CD4-positive, alpha-beta T cell treated with Interleukin-1 beta for 1 hour (primary cell): ENCODE measurements around the gene GLRX5.

ENCODE experiments used
- DNase-seq, 2 donors: peaks; one replicate each; pipeline ENCODE4 v3.0.0-alpha.2; 2020 to 2022

GLRX5 gene

DNA sequence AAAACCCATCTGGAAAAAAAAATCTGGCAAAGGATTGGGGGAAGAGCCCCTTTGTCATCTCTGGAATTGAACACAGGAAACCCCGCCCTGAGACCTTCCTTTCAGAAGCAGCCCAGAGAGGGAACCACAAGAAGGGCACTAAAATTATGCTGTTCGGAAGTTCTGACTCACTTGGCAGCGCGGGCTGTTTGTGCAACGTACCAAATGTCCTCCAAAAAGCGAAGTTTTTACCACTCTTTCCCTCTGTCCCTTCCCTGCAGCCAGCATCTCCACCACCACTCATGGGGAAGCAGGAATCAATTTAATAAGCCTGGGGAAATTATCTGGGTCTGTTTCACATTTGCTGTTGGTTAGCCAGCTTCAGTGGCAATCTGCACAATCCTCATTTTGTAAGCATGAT, 15.2 kb upstream of the GLRX5 start:
- peak; percentile 67 to 69 for DNase-seq

DNA sequence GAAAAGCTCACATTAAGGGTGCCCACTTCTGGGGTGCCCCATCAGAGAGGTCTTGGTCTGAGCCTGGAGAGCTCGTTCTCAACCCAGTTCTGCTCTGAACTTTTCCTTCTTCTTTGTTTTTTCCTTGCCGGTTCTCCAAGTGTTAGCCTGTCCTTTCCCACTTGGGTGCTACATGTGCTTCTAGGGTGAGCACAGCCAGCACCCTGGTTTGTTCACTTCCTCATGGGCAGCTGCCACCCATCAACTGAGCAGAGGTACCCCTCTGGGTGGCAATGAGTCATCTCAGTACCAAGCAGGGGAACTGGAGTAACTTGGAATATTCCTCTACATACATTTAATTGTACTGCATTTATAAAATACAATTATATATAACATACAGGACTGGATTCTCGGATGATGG, 14.5 kb upstream of the GLRX5 start:
- peak in 1 of 2 donors; percentile 62 for DNase-seq

DNA sequence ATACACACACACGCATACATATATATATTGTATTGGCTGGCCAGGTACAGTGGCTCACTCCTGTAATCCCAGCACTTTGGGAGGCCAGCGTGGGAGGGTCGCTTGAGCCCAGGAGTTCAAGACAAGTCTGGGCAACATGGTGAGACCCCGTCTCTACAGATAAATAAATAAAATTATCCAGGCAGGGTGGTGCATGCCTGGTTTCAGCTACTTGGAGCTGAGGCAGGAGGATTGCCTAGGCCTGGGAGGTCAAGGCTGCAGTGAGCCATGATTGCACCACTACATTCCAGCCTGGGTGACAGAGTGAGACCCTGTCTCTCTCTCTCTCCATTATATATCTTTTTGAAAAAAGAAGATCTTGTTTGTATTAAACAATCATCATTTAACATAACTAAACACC, 13.8 kb upstream of the GLRX5 start:
- no peak for DNase-seq

DNA sequence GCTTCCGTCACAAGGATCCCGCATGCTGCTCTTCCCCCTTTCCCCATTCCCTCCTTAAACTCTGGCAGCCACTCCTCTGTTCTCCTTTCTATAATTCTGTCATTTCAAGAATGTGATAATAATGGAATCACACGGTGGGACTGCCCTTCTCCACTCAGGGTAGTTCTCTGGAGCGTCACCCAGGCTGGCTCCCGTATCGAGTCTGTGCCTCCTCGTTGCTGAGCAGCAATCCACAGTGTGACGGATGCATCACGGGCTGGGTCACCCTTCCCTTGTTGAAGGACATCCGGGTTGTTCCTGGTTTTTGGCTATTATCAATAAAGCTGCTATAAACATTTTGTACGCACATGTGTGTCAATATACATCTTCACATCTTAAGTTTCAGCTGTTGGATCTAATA, 12.7 kb upstream of the GLRX5 start:
- no peak for DNase-seq

DNA sequence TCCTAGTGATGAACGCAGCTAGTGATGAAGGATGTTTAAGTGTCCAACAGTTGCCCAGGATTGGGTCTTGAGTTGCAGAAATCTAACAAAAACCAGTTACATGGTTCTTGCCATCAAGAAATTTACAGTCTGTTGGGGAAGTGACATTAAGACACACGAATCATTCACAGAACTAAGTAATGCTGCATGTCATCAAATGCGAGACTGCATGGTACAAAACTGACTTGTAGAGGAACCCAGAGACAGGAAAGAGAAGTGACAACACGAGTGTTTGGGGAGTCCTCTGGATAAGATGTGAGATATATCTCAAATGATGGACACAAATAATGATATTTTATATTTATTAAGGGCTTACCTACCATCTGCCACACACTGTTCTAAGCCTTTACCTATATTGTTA, 12.3 kb upstream of the GLRX5 start:
- DNase-seq, result no peak

DNA sequence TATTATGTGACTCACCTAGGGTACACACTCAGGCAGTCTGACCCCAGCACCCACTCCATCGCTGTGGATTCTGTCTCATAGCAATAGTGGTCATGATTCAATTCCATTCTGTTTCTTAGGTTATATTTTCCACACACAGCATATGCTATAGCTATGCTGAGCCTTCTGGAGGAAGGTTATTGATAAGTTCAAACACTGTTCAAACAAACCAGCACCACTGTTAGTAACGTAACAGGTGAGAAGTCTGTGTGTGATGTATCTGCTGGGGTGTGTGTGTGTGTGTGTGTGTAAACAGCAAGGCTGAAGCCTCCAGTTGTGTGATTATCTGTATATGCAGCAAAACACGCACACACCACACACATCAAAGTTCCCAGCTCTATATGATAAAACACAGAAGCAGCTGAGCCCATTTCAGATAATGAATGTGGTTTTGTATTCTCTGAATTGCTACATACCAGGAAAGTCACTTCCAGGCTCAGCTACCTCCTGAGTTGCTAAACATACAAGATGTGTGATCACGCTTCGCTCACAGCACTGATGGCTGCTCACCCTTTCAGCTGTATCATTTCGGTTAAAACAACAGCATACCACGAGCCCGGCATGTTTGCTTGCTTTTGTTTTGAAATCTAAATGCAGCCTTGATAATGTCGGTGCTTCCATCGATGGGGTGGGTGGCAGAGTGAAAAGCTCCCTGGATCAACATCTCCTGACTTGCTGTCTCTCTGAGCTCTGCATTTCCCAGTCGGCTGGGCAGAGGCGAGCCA, 11.6 kb upstream of the GLRX5 start:
- peak in 1 of 2 donors; percentile 36 for DNase-seq

DNA sequence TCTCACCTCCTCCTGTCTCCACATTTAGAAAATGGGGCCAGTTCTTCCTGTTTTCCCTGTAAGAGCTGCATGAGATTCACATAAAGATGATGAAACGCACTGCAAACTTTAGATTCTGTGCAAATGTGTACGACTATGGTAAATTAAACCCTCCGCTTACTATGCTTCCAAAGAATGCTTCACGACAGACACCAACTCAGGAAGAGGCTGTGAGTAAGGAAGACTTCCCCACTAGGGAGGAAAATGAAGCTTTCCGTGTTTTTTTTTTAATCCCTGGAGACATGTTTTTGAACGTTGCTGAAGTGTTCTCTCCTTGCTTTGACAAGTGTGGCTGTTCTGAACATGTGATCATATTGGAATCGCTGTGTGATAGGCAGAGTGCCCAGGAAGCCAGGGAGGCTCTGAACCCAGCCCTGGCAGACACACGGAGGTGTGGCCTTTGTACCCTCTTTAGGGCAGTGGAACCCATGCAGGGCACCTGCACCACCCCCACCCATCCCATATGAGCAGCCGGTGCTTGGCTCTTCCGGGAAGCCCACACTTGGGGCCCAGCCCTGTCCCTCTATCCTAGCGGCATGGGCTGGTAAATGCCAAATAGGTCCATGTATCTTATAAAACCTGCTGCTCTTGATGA, 10.9 kb upstream of the GLRX5 start:
- peak; percentile 52 to 61 for DNase-seq

DNA sequence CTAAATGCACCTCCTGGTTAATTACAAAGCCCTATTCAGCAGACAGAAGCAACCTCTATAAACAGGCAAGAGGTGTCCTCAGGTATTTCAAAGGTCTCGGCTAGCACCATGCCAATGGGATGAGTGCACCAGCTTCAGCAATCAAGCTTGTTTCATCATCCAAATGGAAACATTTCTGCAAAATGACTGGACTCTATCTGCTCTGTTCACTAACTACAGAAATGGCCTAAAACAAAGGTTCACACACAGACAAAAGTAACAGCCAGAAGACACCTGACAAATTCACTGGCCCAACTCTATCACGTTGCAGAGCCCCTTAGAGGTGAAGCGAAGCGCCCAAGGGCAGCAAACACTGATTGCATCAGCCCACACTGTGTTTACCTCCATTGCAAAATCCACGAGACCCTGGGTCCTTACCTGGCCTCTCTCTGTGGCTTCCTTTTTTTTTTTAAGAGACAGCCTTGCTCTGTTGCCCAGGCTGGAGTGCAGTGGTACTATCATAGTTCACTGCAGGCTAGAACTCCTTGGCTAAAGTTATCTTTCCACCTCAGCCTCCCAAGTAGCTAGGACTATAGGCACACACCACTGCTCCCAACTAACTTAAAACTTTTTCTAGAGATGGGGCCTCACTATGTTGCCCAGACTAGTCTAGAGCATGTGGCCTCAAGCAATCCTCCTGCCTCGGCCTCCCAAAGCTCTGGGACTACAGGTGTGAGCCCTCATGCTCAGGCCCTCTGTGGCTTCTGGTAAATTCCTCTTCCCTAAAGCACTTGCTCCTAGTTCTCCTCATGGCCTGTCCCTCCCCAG, 9.9 kb upstream of the GLRX5 start:
- no peak for DNase-seq

DNA sequence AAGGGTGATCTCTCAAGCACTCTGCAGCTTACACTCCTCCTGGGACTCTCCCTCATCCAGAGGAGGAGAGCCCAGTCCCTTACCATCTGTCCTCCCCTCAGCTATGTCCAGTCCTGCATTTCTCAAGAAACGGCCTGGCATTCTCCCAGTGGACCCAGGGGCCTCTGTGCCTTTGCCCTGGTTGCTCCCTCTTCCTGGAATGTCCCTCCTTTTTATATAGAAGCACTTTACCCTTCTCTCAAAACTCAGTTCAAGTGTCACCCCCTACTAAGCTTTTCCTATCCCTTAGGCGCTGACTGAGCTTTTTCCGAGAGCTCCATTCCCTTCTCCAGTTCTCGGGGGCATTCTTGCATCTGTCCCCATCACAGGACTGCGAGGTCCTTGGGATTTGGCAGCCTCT, 8.9 kb upstream of the GLRX5 start:
- DNase-seq, result no peak

DNA sequence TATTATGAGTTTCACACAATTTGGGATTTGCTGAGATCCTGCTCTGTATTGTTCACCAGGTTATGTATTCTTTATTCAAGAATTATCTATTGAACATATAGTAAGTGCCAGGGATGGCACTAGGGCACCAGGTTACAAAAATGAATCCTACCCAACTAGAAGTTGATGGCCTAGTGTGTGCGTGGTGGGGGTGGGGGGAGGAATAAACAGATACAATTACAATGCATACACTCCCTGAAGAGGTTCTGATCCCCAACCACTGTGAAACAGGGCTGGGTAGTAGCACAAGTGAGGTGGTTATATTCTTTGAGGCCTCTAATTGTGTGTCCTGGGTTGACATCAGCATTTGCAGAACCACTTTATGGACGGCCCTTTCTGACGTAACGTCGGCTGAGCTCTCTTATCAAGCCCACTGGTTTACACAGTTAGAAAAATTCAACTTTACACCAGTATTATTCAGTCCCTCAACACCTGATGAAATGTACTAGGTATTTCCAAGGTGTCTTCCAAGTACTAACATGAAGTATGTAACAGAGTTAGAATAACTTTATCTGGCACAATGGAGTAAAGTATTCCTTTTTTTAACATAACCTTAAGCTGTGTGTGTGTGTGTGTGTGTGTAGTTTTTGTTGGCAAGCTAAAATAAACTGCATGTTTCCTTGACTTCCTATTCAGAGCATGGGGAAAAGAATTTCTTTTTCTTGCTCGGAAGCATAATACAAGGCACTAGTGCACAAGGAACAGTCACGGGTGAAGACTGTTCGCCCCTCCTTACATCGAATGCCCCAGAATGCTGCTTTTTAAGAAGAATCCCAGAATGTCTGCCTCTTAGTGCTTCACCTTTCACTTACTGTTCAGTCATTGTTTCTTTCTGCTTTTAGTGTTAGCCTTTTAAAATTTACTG, 8.1 kb upstream of the GLRX5 start:
- DNase-seq, result no peak

DNA sequence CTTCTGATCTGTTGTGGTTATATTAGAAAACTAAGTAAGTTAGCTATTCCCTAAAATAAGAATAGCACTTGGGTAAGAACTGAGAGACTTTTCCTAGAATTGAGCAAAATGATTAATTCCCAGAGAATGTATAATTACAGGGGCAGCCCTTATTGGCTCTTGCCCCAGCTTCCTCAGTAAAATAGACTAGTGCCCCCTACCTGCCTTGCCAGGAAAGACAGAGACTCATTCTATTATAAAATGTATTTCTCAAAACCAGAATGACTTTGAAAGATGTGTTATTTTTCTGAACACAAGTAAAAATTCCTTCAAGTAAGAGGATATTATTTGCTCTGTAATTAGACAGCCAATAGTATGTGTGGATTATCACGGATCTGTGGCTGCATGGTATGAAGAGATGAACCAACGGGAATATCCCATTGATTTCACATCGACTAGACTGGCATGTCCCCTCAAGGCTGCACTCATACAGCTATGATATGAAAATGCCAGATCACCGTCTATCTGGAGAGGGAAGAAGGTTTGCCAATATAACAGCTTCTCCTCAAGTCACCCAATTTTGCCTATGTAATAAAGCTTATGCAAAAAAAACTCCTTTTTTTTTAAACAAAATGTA, 7.4 kb upstream of the GLRX5 start:
- peak in 1 of 2 donors; percentile 67 for DNase-seq

DNA sequence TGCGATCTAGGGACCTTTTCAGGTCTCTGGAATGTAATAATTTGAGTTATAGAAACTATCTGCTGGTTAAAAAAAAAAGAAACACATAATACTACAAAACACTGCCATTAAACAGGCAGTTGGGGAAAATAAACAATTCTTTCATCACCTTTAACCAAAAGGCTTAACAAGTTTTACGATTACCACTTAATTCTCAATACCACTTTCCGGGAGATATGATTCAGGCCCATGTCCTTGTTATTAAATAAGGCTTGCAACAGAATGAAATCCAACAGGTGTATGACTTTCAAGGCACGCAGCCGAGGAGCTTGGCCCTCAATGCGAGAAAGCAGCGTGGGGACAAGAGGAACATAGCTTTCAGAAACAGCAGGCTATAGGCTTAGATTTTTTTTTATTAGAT, 5.6 kb upstream of the GLRX5 start:
- DNase-seq, result no peak

DNA sequence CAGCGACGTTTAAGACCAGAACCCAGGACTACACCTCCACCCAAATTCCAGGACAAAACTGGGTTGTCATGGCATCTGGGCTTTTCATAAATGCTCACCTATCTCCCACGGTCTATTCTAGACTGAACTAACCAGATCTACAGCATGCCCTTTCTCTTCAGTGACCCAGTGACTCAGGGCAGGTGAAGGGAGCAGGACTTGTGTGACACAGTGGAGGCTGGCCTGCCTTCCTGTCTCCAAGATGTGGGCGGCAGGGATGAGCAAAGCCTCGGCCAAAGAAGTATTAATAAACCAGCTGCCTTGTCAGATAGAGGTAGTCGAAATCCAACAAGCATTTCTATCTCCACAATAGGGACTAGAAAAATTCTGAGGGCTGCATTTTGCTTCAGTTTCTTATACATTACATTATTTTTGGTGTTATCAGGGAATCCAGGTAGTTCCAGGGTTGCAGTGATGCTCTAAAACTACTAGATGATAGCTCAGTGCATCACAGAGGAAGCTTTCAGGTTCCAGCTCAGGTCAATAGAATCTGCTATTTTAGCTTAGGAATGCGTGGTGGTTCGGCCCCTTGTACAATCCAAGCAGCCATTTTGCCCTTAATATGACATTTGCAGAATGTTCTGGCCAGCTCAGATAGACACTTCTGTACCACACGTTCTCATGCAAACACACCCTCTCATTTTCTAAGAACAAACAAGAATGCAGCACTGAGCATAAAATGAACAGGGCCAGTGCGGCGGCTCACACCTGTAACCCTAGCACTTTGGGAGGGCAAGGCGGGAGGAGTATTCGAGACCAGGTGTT, 4.2 kb upstream of the GLRX5 start:
- DNase-seq, result no peak

DNA sequence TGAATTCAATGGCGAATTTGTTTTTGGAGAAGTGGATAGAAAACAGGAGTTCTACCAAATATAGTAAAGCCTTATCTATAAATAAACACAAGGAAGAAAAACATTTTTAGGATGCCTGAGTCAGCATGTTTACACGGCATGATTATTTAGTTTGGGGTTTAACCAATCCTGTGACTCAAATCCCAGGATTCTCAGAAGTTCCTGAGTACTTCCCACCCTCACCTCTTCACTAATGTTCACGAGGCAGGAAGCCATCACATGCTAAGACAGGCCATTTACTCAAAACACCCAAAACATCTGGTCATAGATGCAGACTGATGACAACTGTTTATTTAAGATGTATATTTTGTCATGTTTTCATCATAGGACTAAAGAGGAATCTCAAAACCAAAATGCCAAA, 3.4 kb upstream of the GLRX5 start:
- no peak for DNase-seq

DNA sequence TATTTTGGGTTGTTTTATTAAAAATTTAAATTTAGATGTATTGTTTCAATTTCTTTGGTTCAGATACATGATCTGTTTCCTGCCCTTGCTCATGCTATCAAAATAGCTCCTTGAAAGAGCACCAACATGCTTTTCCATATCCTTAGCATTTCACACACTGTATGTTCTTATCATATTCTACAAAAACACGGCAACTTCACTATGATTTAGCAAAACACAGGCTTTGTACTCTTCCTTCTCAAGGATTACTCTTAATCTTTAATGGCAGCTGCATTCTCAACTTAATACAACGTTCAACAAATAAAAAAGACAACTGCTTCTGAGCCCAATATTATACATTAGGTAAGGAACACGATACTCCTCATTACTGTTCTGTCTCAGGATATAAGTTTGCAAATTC, 2.9 kb upstream of the GLRX5 start:
- DNase-seq, result no peak

DNA sequence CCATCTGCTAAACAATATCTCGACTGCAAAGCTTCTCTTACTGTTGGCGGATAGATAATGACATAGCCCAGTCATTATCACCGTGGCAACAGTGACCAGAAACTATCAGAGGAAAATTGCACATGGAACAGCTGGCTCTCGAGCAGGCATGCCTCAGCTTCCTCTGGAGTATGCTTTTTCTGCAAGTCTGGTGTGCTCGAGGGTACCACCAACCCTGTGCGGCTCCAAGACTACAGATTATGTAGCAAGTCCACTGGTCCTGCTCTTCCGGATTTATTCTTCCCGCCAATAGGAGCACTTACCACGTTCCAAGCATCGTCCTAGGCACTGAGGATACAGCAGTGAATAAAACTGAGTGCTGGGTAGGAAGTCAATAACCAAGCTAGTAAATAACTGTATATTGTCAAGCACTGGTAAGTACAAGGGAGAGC, 1.4 kb upstream of the GLRX5 start:
- no peak for DNase-seq

DNA sequence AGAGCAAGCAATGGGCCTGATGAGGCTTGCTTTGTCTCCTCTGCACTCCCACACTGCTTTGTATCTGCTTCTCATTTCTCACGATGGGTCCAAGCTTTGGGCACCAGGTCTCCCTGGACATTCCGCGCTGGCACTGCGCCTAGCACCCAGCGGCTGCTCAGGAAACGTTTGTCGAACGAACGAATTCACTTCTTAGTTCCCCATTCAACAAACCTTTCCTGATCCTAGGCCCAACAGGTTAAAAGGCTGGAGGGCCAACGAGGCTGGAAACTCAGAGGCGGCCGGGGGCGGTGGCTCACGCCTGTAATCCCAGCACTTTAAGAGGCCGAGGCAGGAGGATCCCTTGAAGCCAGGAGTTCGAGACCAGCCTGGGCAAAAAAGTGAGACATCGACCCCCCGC, 1.0 kb upstream of the GLRX5 start:
- DNase-seq, result no peak

DNA sequence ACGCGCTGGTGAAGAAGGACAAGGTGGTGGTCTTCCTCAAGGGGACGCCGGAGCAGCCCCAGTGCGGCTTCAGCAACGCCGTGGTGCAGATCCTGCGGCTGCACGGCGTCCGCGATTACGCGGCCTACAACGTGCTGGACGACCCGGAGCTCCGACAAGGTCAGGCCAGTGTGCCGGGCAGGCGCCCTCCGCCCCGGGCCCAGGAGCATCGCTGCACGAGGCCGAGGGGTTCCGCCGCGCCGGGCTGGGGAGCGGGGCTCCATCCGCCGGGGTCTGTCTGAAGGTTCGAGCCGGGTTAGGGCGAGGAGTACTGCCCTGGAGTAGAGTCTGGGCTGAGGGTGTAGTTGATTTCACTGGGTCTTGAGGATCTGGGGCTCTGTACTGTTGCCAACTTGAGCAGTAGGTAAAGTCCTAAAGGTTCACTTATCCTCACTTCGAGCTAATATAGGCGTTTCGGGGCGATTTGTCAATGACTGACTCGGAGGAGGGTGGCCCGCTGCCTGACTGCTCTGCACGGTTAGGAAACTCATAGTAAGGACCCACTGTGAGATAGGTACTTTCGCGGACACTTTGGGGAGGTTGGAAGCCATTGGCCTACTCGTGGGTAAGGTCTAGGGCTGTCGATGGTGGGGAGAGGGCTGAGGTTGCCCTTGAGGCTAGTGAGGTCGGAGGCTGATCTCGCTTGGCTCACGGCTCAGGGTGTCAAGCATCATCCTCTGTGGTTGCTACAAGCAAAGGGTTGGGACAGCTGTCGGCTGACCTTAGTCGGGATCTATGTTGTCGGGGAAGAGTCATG, 574 bp downstream of the GLRX5 start:
- DNase-seq, result no peak

DNA sequence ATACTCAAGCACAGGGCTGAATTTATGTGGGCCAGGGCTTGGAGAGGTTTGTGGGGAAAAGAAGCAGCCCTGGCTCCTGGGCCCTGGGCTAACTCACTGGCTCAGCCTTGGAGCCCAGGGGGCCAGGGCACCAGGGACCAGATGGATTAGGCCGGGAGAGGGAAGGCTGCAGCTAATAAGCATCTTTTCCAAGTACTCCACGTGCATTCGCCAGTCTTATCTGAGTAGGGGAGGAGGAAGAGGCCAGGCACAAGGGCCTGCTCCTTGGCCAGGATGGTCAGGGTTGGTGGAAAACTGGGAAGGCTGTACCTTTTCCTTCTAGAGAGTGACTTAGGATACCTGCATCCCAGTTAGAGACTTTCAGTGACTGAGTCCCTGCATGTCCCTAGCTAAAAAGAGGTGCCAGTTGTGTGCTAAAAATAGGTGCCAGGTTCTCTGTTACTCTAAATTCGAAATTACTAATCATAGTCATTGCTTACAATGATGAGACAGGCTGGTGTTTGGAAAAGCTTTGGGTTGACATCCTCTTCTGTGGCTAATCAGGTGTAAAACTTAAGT, 1.3 kb downstream of the GLRX5 start:
- no peak for DNase-seq

DNA sequence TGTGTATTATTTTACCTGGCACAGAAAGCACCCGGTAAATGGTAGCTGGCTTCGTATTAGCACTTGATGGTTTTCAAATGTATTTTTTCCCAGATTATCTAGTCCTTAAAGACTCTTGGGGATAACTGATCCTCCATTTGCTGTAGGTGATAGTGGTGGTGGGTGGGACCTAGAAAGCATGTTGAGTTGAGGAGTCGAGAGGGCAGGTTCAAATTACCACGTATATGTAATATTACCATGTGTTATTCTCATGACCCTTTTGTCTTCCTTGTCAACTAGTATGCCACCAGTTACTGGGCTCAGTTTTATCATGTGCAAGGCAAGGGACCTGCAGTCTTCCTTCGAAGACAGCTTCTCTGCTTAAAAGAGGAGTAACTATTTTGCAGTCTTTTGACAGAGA, 1.8 kb downstream of the GLRX5 start:
- DNase-seq, result no peak
